IMR-90 (cell line): ENCODE measurements around the gene TCF7. TPM values are rescaled to one million over a fixed set of nuclear protein-coding genes. Genes with fewer than 3 reads are reported as not detected.

Experiments used
- ATAC-seq: fragments of 200-7000 bp; cut with Tn5 transposase; 2 replicates; pipeline ENCODE4 v1.9.1; 2020; ENCODE audit warnings: low read depth, mild to moderate bottlenecking, moderate library complexity
- BruUV-seq: library from RNA; stranded (reverse); fragments of 400-500 nt; replicated peaks from 2 replicates; lab custom pipeline; 2021; lab: Mats Ljungman, UMichigan
- CTCF ChIA-PET: fragments of 300-600 bp; formaldehyde crosslinking; extraction: SDS; loops from one replicate; lab custom pipeline; 2021; ENCODE audit warnings: antibody characterized with exemption; lab: Yijun Ruan, JAX
- POLR2A ChIA-PET: fragments of 300-600 bp; sonication (Branson Sonifier 250); formaldehyde crosslinking; loops from one replicate; lab custom pipeline; 2022; ENCODE audit warnings: antibody characterized with exemption; ENCODE audit not compliant: unreplicated experiment; lab: Charles Lee
- DNase-seq: peaks from one replicate; pipeline ENCODE4 v3.0.0; 2013
- H2AFZ ChIP-seq: replicated peaks from 2 replicates; pipeline ENCODE3; 2013; ENCODE audit warnings: low read length, mild to moderate bottlenecking; ENCODE audit not compliant: poor library complexity
- H2AK5ac ChIP-seq: 2 replicates; pipeline ENCODE4 v1.6.1; 2013; ENCODE audit warnings: low read depth, low read length, inconsistent platforms
- H2AK9ac ChIP-seq: replicated peaks from 2 replicates; pipeline ENCODE3; 2013; ENCODE audit warnings: mild to moderate bottlenecking, low read depth, low read length, moderate library complexity; ENCODE audit not compliant: poor library complexity
- H2BK120ac ChIP-seq: 2 replicates; pipeline ENCODE4 v1.6.1; 2013; ENCODE audit warnings: low read depth, low read length, inconsistent platforms
- H2BK15ac ChIP-seq: 3 replicates; pipeline ENCODE4 v1.6.1; 2013; ENCODE audit warnings: low read depth, low read length, inconsistent platforms
- H2BK20ac ChIP-seq: 2 replicates; pipeline ENCODE4 v1.6.1; 2013; ENCODE audit warnings: low read depth, mild to moderate bottlenecking, inconsistent platforms, low read length, moderate library complexity
- H2BK5ac ChIP-seq: 2 replicates; pipeline ENCODE4 v1.6.1; 2013; ENCODE audit warnings: mild to moderate bottlenecking, low read depth, low read length, inconsistent platforms; ENCODE audit not compliant: poor library complexity, severe bottlenecking
- H3K14ac ChIP-seq: replicated peaks from 2 replicates; pipeline ENCODE4 v1.6.1; 2013; ENCODE audit warnings: low read depth, low read length, inconsistent platforms
- H3K18ac ChIP-seq: 2 replicates; pipeline ENCODE4 v1.6.1; 2013; ENCODE audit warnings: low read depth, low read length, control low read depth
- H3K23ac ChIP-seq: 2 replicates; pipeline ENCODE4 v1.6.1; 2013; ENCODE audit warnings: low read depth, low read length, inconsistent platforms
- H3K27ac ChIP-seq: 2 replicates; pipeline ENCODE4 v1.5.1; 2013; ENCODE audit warnings: mild to moderate bottlenecking, control low read depth, low read length; ENCODE audit not compliant: insufficient read depth
- H3K27me3 ChIP-seq: 2 replicates; pipeline ENCODE4 v1.6.1; 2013; ENCODE audit warnings: low read length; ENCODE audit not compliant: control insufficient read depth, insufficient read depth
- H3K36me3 ChIP-seq: 2 replicates; pipeline ENCODE4 v1.6.1; 2013; ENCODE audit warnings: low read length, mixed read lengths; ENCODE audit not compliant: control insufficient read depth, insufficient read depth
- H3K4ac ChIP-seq: 2 replicates; pipeline ENCODE4 v1.6.1; 2013; ENCODE audit warnings: low read depth, low read length, inconsistent platforms
- H3K4me1 ChIP-seq: 2 replicates; pipeline ENCODE4 v1.6.1; 2013; ENCODE audit warnings: low read length, mixed read lengths; ENCODE audit not compliant: control insufficient read depth, insufficient read depth
- H3K4me2 ChIP-seq: 2 replicates; pipeline ENCODE4 v1.6.1; 2013; ENCODE audit warnings: low read depth, mild to moderate bottlenecking, control low read depth, low read length, moderate library complexity
- H3K4me3 ChIP-seq: 2 replicates; pipeline ENCODE4 v1.5.1; 2013; ENCODE audit warnings: low read depth, mild to moderate bottlenecking, control low read depth, low read length, moderate library complexity; ENCODE audit not compliant: insufficient read depth
- H3K56ac ChIP-seq: 2 replicates; pipeline ENCODE4 v1.6.1; 2013; ENCODE audit warnings: low read length, inconsistent platforms; ENCODE audit not compliant: insufficient read depth; ENCODE audit errors: extremely low read depth
- H3K79me1 ChIP-seq, 2 experiments: 2 replicates each; pipeline ENCODE4 v1.6.1; 2013; ENCODE audit warnings: low read length in 2 of 2, inconsistent platforms in 1 of 2, low read depth in 1 of 2
- H3K9ac ChIP-seq: 2 replicates; pipeline ENCODE4 v1.6.1; 2013; ENCODE audit warnings: low read depth, low read length, control low read depth
- H3K9me1 ChIP-seq: 2 replicates; pipeline ENCODE4 v1.6.1; 2013; ENCODE audit warnings: low read length, inconsistent platforms; ENCODE audit not compliant: insufficient read depth
- H3K9me3 ChIP-seq: 2 replicates; pipeline ENCODE4 v1.6.1; 2013; ENCODE audit warnings: low read length; ENCODE audit not compliant: control insufficient read depth, insufficient read depth
- H4K20me1 ChIP-seq: 2 replicates; pipeline ENCODE4 v1.6.1; 2013; ENCODE audit warnings: low read length, inconsistent platforms; ENCODE audit not compliant: insufficient read depth
- H4K5ac ChIP-seq: 2 replicates; pipeline ENCODE4 v1.6.1; 2013; ENCODE audit warnings: mild to moderate bottlenecking, low read depth, low read length, control low read depth
- H4K8ac ChIP-seq, 2 experiments: 2 replicates each; pipeline ENCODE4 v1.6.1; 2013; ENCODE audit warnings: low read depth in 2 of 2, low read length in 2 of 2, control low read depth in 1 of 2, inconsistent platforms in 1 of 2
- H4K91ac ChIP-seq: 2 replicates; pipeline ENCODE4 v1.6.1; 2013; ENCODE audit warnings: low read depth, low read length, inconsistent platforms; ENCODE audit not compliant: insufficient read depth
- BHLHE40 ChIP-seq: fragments of 150-350 bp; IDR thresholded peaks from 2 replicates; pipeline ENCODE4 v1.6.1; 2016; ENCODE audit warnings: mild to moderate bottlenecking, low read depth, low read length
- CEBPB ChIP-seq: IDR thresholded peaks from 2 replicates; pipeline ENCODE4 v1.6.1; 2012; ENCODE audit warnings: low read depth, low read length, improper control_type of control experiment
- FOS ChIP-seq: fragments of 150-350 bp; IDR thresholded peaks from 2 replicates; pipeline ENCODE4 v1.6.1; 2016; ENCODE audit warnings: low read depth, low read length
- MAFK ChIP-seq: IDR thresholded peaks from 2 replicates; pipeline ENCODE4 v1.6.1; 2012; ENCODE audit warnings: low read depth, low read length, improper control_type of control experiment
- MAZ ChIP-seq: IDR thresholded peaks from 2 replicates; pipeline ENCODE4 v1.6.1; 2012; ENCODE audit warnings: low read depth, mild to moderate bottlenecking, low read length, improper control_type of control experiment, moderate library complexity, borderline replicate concordance
- MXI1 ChIP-seq: IDR thresholded peaks from 2 replicates; pipeline ENCODE4 v1.6.1; 2012; ENCODE audit warnings: low read depth, mild to moderate bottlenecking, low read length, moderate library complexity, borderline replicate concordance
- POLR2A ChIP-seq: IDR thresholded peaks from 2 replicates; pipeline ENCODE4 v1.6.1; 2012; ENCODE audit warnings: mild to moderate bottlenecking, low read depth, low read length
- RAD21 ChIP-seq: IDR thresholded peaks from 2 replicates; pipeline ENCODE4 v1.6.1; 2012; ENCODE audit warnings: low read length, improper control_type of control experiment
- RCOR1 ChIP-seq: IDR thresholded peaks from 2 replicates; pipeline ENCODE4 v1.6.1; 2012; ENCODE audit warnings: mild to moderate bottlenecking, low read length, improper control_type of control experiment; ENCODE audit not compliant: insufficient replicate concordance
- USF2 ChIP-seq: fragments of 150-350 bp; IDR thresholded peaks from 2 replicates; pipeline ENCODE4 v1.6.1; 2017; ENCODE audit warnings: mild to moderate bottlenecking, antibody characterized with exemption, low read length, low read depth
- WGBS, 2 experiments: methylation state at CpG; one replicate each; pipeline versions ENCODE4 v1.1.5 to v1.1.7; 2013; ENCODE audit warnings: missing lambda C conversion rate in 2 of 2; ENCODE audit not compliant: insufficient read length in 1 of 2; ENCODE audit errors: extremely low coverage in 2 of 2; 5-methylcytosine and 5-hydroxymethylcytosine counted together
- dilution Hi-C: fragments of 300-500 bp; cut with HindIII; formaldehyde crosslinking; loops from one replicate; pipeline ENCODE4 v1.14.3; 2018; ENCODE audit warnings: low sequenced_read_pairs; ENCODE audit not compliant: unreplicated experiment
- in situ Hi-C: fragments of 300-500 bp; cut with MboI; formaldehyde crosslinking; loops from 3 replicates; pipeline ENCODE4 v1.14.3; 2019; ENCODE audit warnings: low sequenced_read_pairs, inconsistent platforms, mixed read lengths
- intact Hi-C: fragments of 100-400 bp; cut with micrococcal nuclease; formaldehyde crosslinking; loops from 2 replicates; pipeline ENCODE4 v1.10.0; 2022
- polyA plus RNA-seq, 3 experiments: library from polyadenylated mRNA; depleted of rRNA; stranded (reverse); fragments of >200 nt; gene quantifications; 2 replicates each; pipeline ENCODE4 v1.2.3, GENCODE V29; 2012; ENCODE audit warnings: low replicate concordance in 1 of 3
- total RNA-seq: library from RNA; depleted of rRNA; stranded (reverse); fragments of >200 nt; gene quantifications from 2 replicates; pipeline ENCODE4 v1.2.3, GENCODE V29; 2012
- TF ChIP-seq, protein P1 (sequence below): conservative IDR thresholded peaks from 2 replicates; pipeline ENCODE4 v1.5.1; 2012; ENCODE audit warnings: mild to moderate bottlenecking, low read depth, low read length, improper control_type of control experiment

Gene TCF7
- total and polyA plus RNA-seq, 2 of the 4 experiments (the other 2 are of a cell fraction) = 1.3 to 3.4 TPM

GRCh38 chr5:134084022-134084565 is 30.4 kb upstream of the TCF7 start:
- 100% methylated on average over 1 of the region's 5 CpGs; no CpG with 5 or more reads in 1 of the 2 experiments for WGBS, 2 experiments
- Histone ChIP-seq H2BK120ac (no peak overlapping the region), H2AK9ac (no peak overlapping the region), H3K79me1 (no peaks in the 10 kb centered on the region), H3K27ac (no peak overlapping the region), H3K4ac (no peak overlapping the region), H4K20me1 (no peaks in the 10 kb centered on the region), H4K5ac (no peak overlapping the region), H3K9ac (no peak overlapping the region), H4K91ac (no peak overlapping the region), H3K4me3 (no peak overlapping the region), H3K4me1 (peaks cover 2% of the 10 kb centered on the region; the same call in 1 of the 2 replicates), H3K9me1 (no peaks in the 10 kb centered on the region), H3K27me3 (peaks cover 17% of the 10 kb centered on the region), H3K9me3 (no peaks in the 10 kb centered on the region), H3K4me2 (no peak overlapping the region), H3K56ac (no peak overlapping the region), H3K23ac (no peak overlapping the region), H2BK15ac (no peak overlapping the region), H3K18ac (no peak overlapping the region), H2AFZ (no peak overlapping the region), H3K14ac (no peak overlapping the region), H2BK20ac (no peak overlapping the region), H4K8ac (no peak overlapping the region), H2BK5ac (no peak overlapping the region), H2AK5ac (no peak overlapping the region), H3K36me3 (no peaks in the 10 kb centered on the region)
- no TSS peak for BruUV-seq
- ChIA-PET POLR2A (no interaction called here), CTCF (interaction anchor here (0.8 kb wide), 1 partner anchor 20 kb away, joined by 3 read pairs; no protein-coding TSS in a partner anchor)
- intact Hi-C loops (no loop called here), dilution Hi-C loops (no loop called here), in situ Hi-C loops (no loop called here)
- ATAC-seq (no peak), DNase-seq (no peak)
- no peak for TF ChIP-seq CEBPB
- no peak for TF ChIP-seq RCOR1
- no peak for TF ChIP-seq POLR2A
- TF ChIP-seq RAD21 = no peak
- no peak for TF ChIP-seq BHLHE40
- no peak for TF ChIP-seq MAFK
- TF ChIP-seq, protein P1, sequence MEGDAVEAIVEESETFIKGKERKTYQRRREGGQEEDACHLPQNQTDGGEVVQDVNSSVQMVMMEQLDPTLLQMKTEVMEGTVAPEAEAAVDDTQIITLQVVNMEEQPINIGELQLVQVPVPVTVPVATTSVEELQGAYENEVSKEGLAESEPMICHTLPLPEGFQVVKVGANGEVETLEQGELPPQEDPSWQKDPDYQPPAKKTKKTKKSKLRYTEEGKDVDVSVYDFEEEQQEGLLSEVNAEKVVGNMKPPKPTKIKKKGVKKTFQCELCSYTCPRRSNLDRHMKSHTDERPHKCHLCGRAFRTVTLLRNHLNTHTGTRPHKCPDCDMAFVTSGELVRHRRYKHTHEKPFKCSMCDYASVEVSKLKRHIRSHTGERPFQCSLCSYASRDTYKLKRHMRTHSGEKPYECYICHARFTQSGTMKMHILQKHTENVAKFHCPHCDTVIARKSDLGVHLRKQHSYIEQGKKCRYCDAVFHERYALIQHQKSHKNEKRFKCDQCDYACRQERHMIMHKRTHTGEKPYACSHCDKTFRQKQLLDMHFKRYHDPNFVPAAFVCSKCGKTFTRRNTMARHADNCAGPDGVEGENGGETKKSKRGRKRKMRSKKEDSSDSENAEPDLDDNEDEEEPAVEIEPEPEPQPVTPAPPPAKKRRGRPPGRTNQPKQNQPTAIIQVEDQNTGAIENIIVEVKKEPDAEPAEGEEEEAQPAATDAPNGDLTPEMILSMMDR = no peak
- TF ChIP-seq MXI1 = no peak
- no peak for TF ChIP-seq USF2
- TF ChIP-seq FOS = no peak
- TF ChIP-seq MAZ = no peak
